Measurements from ENCODE around the gene NAPA.

NAPA gene

GRCh38 chr19:47537493-47537892 lies 22.6 kb upstream of the NAPA start:
- Histone ChIP-seq H3K36me3 (ENCODE audit: control insufficient read depth, low read length) (no peaks in the 10 kb centered on the region), H3K79me2 (ENCODE audit: control insufficient read depth, low read length) (no peaks in the 10 kb centered on the region), H3K27me3 (ENCODE audit: control insufficient read depth, low read length) (no peaks in the 10 kb centered on the region), H3K27ac (ENCODE audit: low read depth, low read length) (no peak overlapping the region), H3K4me2 (ENCODE audit: low read length) (no peak overlapping the region), H3K9me2 (replicated peaks; ENCODE audit: control insufficient read depth, low read length) (no peaks in the 10 kb centered on the region), H4K20me1 (ENCODE audit: control insufficient read depth, insufficient read depth, low read depth, low read length) (no peaks in the 10 kb centered on the region), H3K4me1 (ENCODE audit: control insufficient read depth, low read length) (peaks cover 20% of the 10 kb centered on the region), H3F3A (ENCODE audit: control insufficient read depth, insufficient read depth) (no peaks in the 10 kb centered on the region), H3K9me3 (ENCODE audit: control insufficient read depth, insufficient read depth, low read length) (no peaks in the 10 kb centered on the region), H3K4me3 (ENCODE audit: low read length) (no peak overlapping the region)
- TF ChIP-seq EZH2phosphoT487 (IDR thresholded peaks at IDR 0.05; ENCODE audit: borderline replicate concordance, low read length) (no peak), CTCF (IDR thresholded peaks at IDR 0.05; ENCODE audit: low read depth, low read length, poor library complexity, severe bottlenecking) (no peak)

GRCh38 chr19:47534628-47535027 lies 19.8 kb upstream of the NAPA start:
- H3K4me3 ChIP-seq (ENCODE audit: low read length): no peak overlapping the region
- no peaks in the 10 kb centered on the region for H3F3A ChIP-seq (ENCODE audit: control insufficient read depth, insufficient read depth)
- H3K4me2 ChIP-seq (ENCODE audit: low read length): no peak overlapping the region
- no peaks in the 10 kb centered on the region for H3K27me3 ChIP-seq (ENCODE audit: control insufficient read depth, low read length)
- H3K9me3 ChIP-seq (ENCODE audit: control insufficient read depth, insufficient read depth, low read length): no peaks in the 10 kb centered on the region
- H3K79me2 ChIP-seq (ENCODE audit: control insufficient read depth, low read length): no peaks in the 10 kb centered on the region
- no peak overlapping the region for H3K27ac ChIP-seq (ENCODE audit: low read depth, low read length)
- H4K20me1 ChIP-seq (ENCODE audit: control insufficient read depth, insufficient read depth, low read depth, low read length): no peaks in the 10 kb centered on the region
- H3K36me3 ChIP-seq (ENCODE audit: control insufficient read depth, low read length): no peaks in the 10 kb centered on the region
- H3K9me2 ChIP-seq (replicated peaks; ENCODE audit: control insufficient read depth, low read length): no peaks in the 10 kb centered on the region
- TF ChIP-seq EZH2phosphoT487 (IDR thresholded peaks at IDR 0.05; ENCODE audit: borderline replicate concordance, low read length) (no peak), CTCF (IDR thresholded peaks at IDR 0.05; ENCODE audit: low read depth, low read length, poor library complexity, severe bottlenecking) (no peak)
- no peaks in the 10 kb centered on the region for H3K4me1 ChIP-seq (ENCODE audit: control insufficient read depth, low read length)

GRCh38 chr19:47531640-47532387 lies 17.0 kb upstream of the NAPA start:
- H3F3A ChIP-seq (ENCODE audit: control insufficient read depth, insufficient read depth): no peaks in the 10 kb centered on the region
- H3K4me1 ChIP-seq (ENCODE audit: control insufficient read depth, low read length): no peaks in the 10 kb centered on the region
- no peaks in the 10 kb centered on the region for H3K27me3 ChIP-seq (ENCODE audit: control insufficient read depth, low read length)
- no peaks in the 10 kb centered on the region for H4K20me1 ChIP-seq (ENCODE audit: control insufficient read depth, insufficient read depth, low read depth, low read length)
- no peaks in the 10 kb centered on the region for H3K9me3 ChIP-seq (ENCODE audit: control insufficient read depth, insufficient read depth, low read length)
- no peak overlapping the region for H3K4me2 ChIP-seq (ENCODE audit: low read length)
- no peaks in the 10 kb centered on the region for H3K9me2 ChIP-seq (replicated peaks; ENCODE audit: control insufficient read depth, low read length)
- no peak overlapping the region for H3K27ac ChIP-seq (ENCODE audit: low read depth, low read length)
- no peak overlapping the region for H3K4me3 ChIP-seq (ENCODE audit: low read length)
- TF ChIP-seq CTCF (IDR thresholded peaks at IDR 0.05; ENCODE audit: low read depth, low read length, poor library complexity, severe bottlenecking) (no peak), EZH2phosphoT487 (IDR thresholded peaks at IDR 0.05; ENCODE audit: borderline replicate concordance, low read length) (no peak)
- H3K79me2 ChIP-seq (ENCODE audit: control insufficient read depth, low read length): no peaks in the 10 kb centered on the region
- H3K36me3 ChIP-seq (ENCODE audit: control insufficient read depth, low read length): no peaks in the 10 kb centered on the region

Data from DOHH2 (cell line).